GM12892 (cell line): ENCODE results near the gene COPB1.

Experiments used
- POLR2A ChIP-seq: IDR thresholded peaks from 2 replicates; pipeline ENCODE4 v1.6.1; 2011; ENCODE audit warnings: low read depth, low read length, control low read depth
- POLR2AphosphoS5 ChIP-seq: IDR thresholded peaks from 2 replicates; pipeline ENCODE4 v1.6.1; 2011; ENCODE audit warnings: low read depth, low read length, control low read depth
- TAF1 ChIP-seq: IDR thresholded peaks from 2 replicates; pipeline ENCODE4 v1.6.1; 2011; ENCODE audit warnings: low read depth, mild to moderate bottlenecking, control low read depth, low read length, borderline replicate concordance

- TF ChIP-seq POLR2A (no peak), TAF1 (no peak), POLR2AphosphoS5 (no peak)
These were observed 30.3 kb upstream of the COPB1 start for GRCh38 chr11:14529951-14530350.
